ENCODE measurements around the gene MNT. TPM values are rescaled to one million over a fixed set of nuclear protein-coding genes. Genes with fewer than 3 reads are reported as not detected.
A peak's percentile ranks its signal among the peaks of the same experiment; 100 is the strongest.

MNT gene
- total RNA-seq, 4 donors from 2014 or later: 9.5 to 57.8 (median 39.0) TPM

GRCh38 chr17:2397247-2398171 lies 3.4 kb downstream of the MNT start:
- Histone ChIP-seq H3K4me1 (peaks cover 22 to 60% (median 40%) of the 10 kb centered on the region in 4 donors), H3K9me3 (no peaks in the 10 kb centered on the region), H3K36me3 (no peaks in the 10 kb centered on the region), H3K27ac (peak overlapping the region; percentile 85 to 100 (median 96)), H3K27me3 (no peaks in the 10 kb centered on the region), H3K4me3 (peak overlapping the region in 3 of 4 donors; percentile 24 to 40 (median 36))
- no peak for TF ChIP-seq CTCF (IDR thresholded peaks at IDR 0.05)
- DNase-seq: no peak

GRCh38 chr17:2396568-2397246 lies 4.2 kb downstream of the MNT start:
- H3K4me3 ChIP-seq: peak overlapping the region; percentile 10 to 40 (median 30)
- DNase-seq: peak; percentile 80 to 94 (median 91)
- no peaks in the 10 kb centered on the region for H3K36me3 ChIP-seq
- TF ChIP-seq POLR2A (IDR thresholded peaks at IDR 0.05): peak; percentile 40 to 70
- TF ChIP-seq CTCF (IDR thresholded peaks at IDR 0.05): no peak
- H3K27ac ChIP-seq: peak overlapping the region; percentile 85 to 100 (median 96)
- H3K4me1 ChIP-seq: peaks cover 27 to 57% (median 42%) of the 10 kb centered on the region in 4 donors
- H3K9me3 ChIP-seq: no peaks in the 10 kb centered on the region
- H3K27me3 ChIP-seq: no peaks in the 10 kb centered on the region

GRCh38 chr17:2396192-2396567 lies 4.7 kb downstream of the MNT start:
- peak overlapping the region; percentile 85 to 100 (median 96) for H3K27ac ChIP-seq
- TF ChIP-seq POLR2A (IDR thresholded peaks at IDR 0.05): no peak
- no peak for TF ChIP-seq CTCF (IDR thresholded peaks at IDR 0.05)
- no peaks in the 10 kb centered on the region for H3K27me3 ChIP-seq
- peak overlapping the region; percentile 10 to 40 (median 30) for H3K4me3 ChIP-seq
- H3K36me3 ChIP-seq: no peaks in the 10 kb centered on the region
- no peak for DNase-seq
- H3K9me3 ChIP-seq: no peaks in the 10 kb centered on the region
- H3K4me1 ChIP-seq: peaks cover 27 to 63% (median 47%) of the 10 kb centered on the region in 4 donors

GRCh38 chr17:2395258-2396181 lies 5.3 kb downstream of the MNT start:
- H3K27ac ChIP-seq: peak overlapping the region; percentile 85 to 100 (median 96)
- H3K36me3 ChIP-seq: no peaks in the 10 kb centered on the region
- peaks cover 27 to 64% (median 50%) of the 10 kb centered on the region in 4 donors for H3K4me1 ChIP-seq
- H3K4me3 ChIP-seq: peak overlapping the region in 2 of 4 donors; percentile 36 to 40
- no peaks in the 10 kb centered on the region for H3K9me3 ChIP-seq
- TF ChIP-seq CTCF (IDR thresholded peaks at IDR 0.05): no peak
- no peak for TF ChIP-seq POLR2A (IDR thresholded peaks at IDR 0.05)
- H3K27me3 ChIP-seq: no peaks in the 10 kb centered on the region
- DNase-seq: no peak

- Histone ChIP-seq H3K4me1 (peaks cover 27 to 66% (median 48%) of the 10 kb centered on the region in 4 donors), H3K4me3 (no peak overlapping the region), H3K9me3 (no peaks in the 10 kb centered on the region), H3K27ac (peak overlapping the region; percentile 12 to 100 (median 96)), H3K27me3 (no peaks in the 10 kb centered on the region), H3K36me3 (no peaks in the 10 kb centered on the region)
- TF ChIP-seq POLR2A (IDR thresholded peaks at IDR 0.05): no peak
- no peak for TF ChIP-seq CTCF (IDR thresholded peaks at IDR 0.05)
- no peak for DNase-seq
Measured at GRCh38 chr17:2394775-2395201, 6.1 kb downstream of the MNT start.

Data from Peyer's patch (tissue), 4 donors.